HG03025 (cell line): ENCODE measurements around the gene ZFAND3.
"Not testable (repeated sequence)": the region's sequence is repeated elsewhere in the genome, so short reads cannot be mapped to it uniquely, and the experiment has no call there.

Source experiments
- ATAC-seq: cut with Tn5 transposase; IDR thresholded peaks from one replicate; pipeline ENCODE4 v1.9.1; 2021; ENCODE audit warnings: mild to moderate bottlenecking, moderate library complexity; ENCODE audit not compliant: unreplicated experiment, low FRiP score

The ZFAND3 gene

GRCh38 chr6:37862430-37862829 lies 42.9 kb downstream of the ZFAND3 start:
- ATAC-seq, result no peak

- ATAC-seq, result no peak
Measured at GRCh38 chr6:37862992-37863391, 43.5 kb downstream of the ZFAND3 start.

- ATAC-seq, result no peak
Measured at GRCh38 chr6:37864250-37864649, 44.7 kb downstream of the ZFAND3 start.

GRCh38 chr6:37865504-37865903 lies 46.0 kb downstream of the ZFAND3 start:
- ATAC-seq, result no peak

GRCh38 chr6:37866590-37867507 lies 47.3 kb downstream of the ZFAND3 start:
- ATAC-seq, result no peak

- ATAC-seq, result no peak
Measured at GRCh38 chr6:37867756-37868446, 48.4 kb downstream of the ZFAND3 start.

- ATAC-seq, result no peak
Measured at GRCh38 chr6:37868447-37868825, 48.9 kb downstream of the ZFAND3 start.

- ATAC-seq, result no peak
Measured at GRCh38 chr6:37871616-37872372, 52.3 kb downstream of the ZFAND3 start.

GRCh38 chr6:37872373-37872745 lies 52.8 kb downstream of the ZFAND3 start:
- no peak for ATAC-seq

- ATAC-seq, result no peak
Measured at GRCh38 chr6:37874726-37875125, 55.2 kb downstream of the ZFAND3 start.

- ATAC-seq, result no peak
Measured at GRCh38 chr6:37875561-37876309, 56.2 kb downstream of the ZFAND3 start.

GRCh38 chr6:37876843-37877242 lies 57.3 kb downstream of the ZFAND3 start:
- ATAC-seq, result no peak

GRCh38 chr6:37877373-37878149 lies 58.0 kb downstream of the ZFAND3 start:
- ATAC-seq, result no peak

GRCh38 chr6:37878150-37878710 lies 58.7 kb downstream of the ZFAND3 start:
- ATAC-seq, result no peak

- not testable (repeated sequence) for ATAC-seq
Measured at GRCh38 chr6:37880602-37881001, 61.1 kb downstream of the ZFAND3 start.

- no peak for ATAC-seq
Measured at GRCh38 chr6:37882292-37882691, 62.8 kb downstream of the ZFAND3 start.

GRCh38 chr6:37882724-37883413 lies 63.3 kb downstream of the ZFAND3 start:
- no peak for ATAC-seq

GRCh38 chr6:37884548-37884947 lies 65.0 kb downstream of the ZFAND3 start:
- no peak for ATAC-seq

- no peak for ATAC-seq
Measured at GRCh38 chr6:37889051-37889450, 69.5 kb downstream of the ZFAND3 start.
